ENCODE data around the gene OTP.

Gene OTP

DNA sequence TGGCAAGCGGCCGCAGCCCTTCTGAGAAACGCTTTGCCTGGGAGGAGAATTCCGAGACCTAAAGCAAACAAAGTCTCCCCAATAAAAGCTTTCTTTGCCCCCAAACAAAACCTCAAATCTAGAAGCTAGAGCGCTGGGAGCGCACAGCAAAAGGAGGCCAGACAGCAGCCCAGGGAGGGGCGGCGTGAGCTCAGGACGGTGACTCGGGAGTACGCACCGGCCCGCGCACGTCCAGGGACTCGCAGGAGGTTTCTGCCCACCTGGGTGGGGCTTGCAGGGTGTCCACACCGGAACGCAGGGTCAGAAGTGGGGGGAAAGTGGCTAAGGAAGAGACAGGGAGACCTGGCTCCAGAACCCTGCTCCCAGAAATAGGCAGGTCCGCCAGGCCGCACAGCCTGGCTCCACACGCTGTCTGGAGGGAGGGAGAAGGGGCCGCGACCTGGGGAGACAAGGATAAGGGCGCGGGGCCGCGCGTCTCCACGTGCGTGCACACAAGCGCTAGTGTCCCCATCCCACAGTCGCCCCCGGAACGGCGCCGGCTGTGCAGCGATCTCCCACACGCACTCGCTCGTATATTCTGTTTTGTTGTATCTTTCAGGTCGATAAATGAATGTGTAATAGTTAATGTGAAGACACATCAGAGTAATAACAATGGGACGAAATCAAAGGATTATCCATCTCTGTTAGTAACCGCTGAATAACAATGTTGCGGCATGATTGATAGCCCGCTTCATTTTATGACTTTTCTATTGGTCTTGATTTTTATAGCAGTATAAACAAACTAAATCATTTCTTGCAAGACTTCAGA lies 2.3 kb upstream of the OTP start:
- DNase-seq (ENCODE audit: low read depth) = no peak
- TF ChIP-seq, protein P1, sequence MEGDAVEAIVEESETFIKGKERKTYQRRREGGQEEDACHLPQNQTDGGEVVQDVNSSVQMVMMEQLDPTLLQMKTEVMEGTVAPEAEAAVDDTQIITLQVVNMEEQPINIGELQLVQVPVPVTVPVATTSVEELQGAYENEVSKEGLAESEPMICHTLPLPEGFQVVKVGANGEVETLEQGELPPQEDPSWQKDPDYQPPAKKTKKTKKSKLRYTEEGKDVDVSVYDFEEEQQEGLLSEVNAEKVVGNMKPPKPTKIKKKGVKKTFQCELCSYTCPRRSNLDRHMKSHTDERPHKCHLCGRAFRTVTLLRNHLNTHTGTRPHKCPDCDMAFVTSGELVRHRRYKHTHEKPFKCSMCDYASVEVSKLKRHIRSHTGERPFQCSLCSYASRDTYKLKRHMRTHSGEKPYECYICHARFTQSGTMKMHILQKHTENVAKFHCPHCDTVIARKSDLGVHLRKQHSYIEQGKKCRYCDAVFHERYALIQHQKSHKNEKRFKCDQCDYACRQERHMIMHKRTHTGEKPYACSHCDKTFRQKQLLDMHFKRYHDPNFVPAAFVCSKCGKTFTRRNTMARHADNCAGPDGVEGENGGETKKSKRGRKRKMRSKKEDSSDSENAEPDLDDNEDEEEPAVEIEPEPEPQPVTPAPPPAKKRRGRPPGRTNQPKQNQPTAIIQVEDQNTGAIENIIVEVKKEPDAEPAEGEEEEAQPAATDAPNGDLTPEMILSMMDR (conservative IDR thresholded peaks at IDR 0.05; ENCODE audit: low read length) = no peak
- no peak overlapping the region for H3K4me3 ChIP-seq (ENCODE audit: low read length)

DNA sequence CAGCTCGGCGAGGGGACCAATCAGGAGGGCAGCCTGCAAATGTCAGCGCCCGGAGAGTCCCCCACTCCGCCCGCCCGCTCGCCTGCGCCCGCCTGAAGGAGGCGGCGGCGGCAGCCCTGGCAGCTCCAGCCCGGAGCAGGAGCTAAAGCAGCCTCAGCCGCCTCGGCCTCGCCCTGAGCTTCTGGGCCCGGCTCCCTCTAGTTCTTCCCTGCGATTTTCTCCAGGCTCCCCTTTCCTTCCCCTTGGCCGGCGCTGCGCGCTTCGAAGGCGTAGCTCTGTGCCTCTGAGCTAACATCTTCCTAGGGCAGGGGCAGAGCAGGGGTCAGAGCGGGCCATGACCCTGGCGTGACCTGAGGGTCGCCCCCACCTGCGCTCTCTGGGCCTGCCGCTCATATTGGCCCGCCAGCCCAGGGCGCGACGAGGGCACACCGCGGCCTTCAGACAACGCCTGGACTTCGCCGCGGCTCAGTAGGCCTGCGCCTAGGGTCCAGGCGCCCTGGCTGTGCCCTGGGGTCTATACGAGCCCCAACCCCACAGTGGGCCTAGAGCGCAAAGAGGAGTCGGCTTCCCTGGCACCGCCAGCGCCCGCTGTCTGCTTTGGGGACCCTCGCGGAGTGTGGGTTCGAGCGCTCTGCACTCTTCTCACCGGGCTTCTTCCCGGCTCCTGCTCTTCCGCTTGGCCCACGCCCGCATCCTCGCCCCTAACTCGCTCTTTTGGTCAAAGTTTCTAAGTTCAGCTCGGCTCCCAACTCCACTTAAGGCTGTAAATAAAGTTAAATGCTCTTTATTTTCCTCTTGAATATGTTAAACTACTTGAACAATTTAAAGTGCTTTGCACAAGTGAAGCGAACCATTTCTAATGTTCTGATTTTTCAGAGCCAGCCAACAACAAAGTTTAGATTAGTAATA lies 504 bp upstream of the OTP start:
- no peak for DNase-seq (ENCODE audit: low read depth)
- no peak overlapping the region for H3K4me3 ChIP-seq (ENCODE audit: low read length)
- TF ChIP-seq, protein P1 (conservative IDR thresholded peaks at IDR 0.05; ENCODE audit: low read length) = no peak

DNA sequence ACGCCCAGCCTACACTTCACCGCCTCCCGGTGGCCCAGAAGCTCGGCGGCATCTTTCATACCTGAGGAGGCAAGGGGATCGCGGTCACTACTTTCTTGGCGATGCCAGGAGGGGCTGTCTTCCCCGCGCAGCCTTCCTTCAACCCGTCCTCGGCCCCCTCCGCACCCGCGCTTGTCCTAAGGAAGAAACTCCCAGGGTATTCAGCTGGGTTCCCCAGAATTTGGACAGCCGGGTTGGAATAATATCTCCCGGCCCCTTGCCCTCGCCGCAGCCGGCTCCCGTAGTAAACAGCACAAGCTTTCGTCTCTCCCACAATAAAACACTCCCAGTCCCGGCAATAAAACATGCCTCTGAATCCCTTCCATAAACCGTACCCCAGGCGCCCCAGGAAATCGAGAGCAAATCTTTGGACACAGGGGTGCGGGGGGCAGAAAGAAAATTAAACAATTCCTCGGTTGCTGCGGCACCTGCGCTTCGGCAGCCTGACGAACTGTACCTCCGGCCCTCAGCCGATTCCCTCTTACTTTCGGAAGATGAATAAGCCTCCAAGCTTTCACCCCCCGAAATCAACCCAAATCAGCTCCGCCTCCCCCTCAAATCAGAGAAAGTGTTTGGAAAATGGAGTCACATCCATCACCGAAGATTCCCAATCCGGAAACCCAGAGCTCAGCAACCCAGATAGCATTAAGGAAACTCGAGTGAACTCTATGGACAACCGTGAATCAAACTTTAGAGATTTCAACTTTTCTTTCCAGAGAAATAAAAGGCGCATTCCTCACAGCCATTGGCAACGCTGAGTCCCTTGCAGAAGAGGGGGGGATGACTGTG lies 1.1 kb downstream of the OTP start:
- H3K4me3 ChIP-seq (ENCODE audit: low read length) = no peak overlapping the region
- DNase-seq (ENCODE audit: low read depth) = no peak
- TF ChIP-seq, protein P1 (conservative IDR thresholded peaks at IDR 0.05; ENCODE audit: low read length) = no peak

DNA sequence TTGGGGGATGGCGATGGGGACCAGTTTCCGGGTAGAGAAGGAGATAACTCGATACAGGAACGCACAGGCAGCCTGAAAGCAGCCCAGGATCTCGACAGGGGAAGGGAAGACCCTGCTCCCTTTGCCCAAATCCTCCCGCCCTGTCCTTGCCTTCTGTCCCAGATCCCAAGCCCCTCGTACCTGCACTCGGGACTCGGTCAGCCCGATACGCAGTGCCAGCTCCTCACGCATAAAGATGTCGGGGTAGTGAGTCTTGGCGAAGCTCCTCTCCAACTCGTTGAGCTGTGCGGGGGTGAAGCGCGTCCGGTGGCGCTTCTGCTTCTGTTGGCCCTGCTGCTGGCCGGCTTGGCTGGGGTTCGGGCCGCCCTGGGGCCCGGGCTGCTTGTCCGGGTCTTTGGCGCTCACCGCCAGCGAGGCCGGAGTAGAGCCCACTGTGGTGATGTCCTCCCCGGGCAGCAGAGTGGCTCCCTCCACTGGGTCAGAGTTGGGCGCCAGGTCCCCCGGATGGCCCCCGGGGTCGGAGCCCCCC lies 1.8 kb downstream of the OTP start:
- TF ChIP-seq, protein P1 (conservative IDR thresholded peaks at IDR 0.05; ENCODE audit: low read length) = no peak
- no peak for DNase-seq (ENCODE audit: low read depth)
- H3K4me3 ChIP-seq (ENCODE audit: low read length) = no peak overlapping the region

DNA sequence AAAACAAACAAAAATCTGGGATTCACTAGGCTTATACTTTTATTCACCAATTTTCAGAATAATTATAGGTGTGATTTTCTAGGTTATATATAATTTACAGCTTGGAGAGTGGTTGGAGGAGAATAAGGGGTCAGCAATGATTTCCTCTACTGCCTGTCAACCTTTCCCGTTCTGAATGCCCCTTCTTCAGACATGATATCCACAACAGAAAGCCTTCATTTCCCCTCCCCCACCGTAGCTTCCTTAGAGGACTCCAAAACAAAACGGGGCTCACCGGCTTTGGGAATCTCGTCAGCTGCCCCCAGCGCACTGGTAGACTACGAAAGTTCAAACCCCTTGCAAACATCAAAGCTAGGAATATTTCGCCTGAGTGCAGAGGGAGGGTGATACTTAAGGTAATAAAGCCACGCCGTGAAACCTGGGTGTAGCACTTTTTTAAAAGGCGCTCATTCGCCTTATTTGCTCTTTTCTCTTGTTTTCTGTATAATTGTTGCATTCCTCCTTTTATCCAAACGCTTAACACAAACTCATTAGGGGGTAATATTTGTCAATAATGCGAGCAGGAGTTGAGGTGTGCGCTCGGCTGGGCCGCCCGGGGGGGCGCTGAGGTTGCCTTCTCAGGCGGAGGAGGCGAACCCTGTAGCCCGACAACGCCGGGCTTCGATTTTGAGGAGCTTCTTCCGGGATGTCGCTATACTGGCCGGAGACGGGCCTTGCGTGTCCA lies 2.4 kb downstream of the OTP start:
- H3K4me3 ChIP-seq (ENCODE audit: low read length) = no peak overlapping the region
- TF ChIP-seq, protein P1 (conservative IDR thresholded peaks at IDR 0.05; ENCODE audit: low read length) = no peak
- DNase-seq (ENCODE audit: low read depth) = no peak

Measured in AG10803 (cell line).